ENCODE results near the gene LRRC27.

DNA sequence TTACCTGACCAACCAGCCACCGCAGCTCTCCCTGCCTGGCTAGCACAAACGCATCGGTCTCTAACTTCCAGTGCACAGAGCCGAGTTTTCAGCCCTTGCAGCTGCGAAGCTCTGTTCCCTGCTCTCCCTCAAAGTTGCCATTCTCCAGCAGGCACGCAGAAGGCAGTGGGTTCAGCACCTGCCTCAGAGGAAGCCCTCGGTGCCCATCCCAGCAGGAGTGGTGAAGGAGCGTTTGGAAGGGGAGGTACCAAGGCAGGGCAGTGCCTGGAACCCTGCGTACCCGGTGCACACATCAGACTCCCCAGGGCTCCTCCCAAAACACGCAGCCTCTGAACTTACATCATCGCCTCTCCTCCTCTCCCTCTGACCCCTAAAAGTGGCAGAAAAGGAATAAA, 22.5 kb upstream of the LRRC27 start:
- TF ChIP-seq, protein P1, sequence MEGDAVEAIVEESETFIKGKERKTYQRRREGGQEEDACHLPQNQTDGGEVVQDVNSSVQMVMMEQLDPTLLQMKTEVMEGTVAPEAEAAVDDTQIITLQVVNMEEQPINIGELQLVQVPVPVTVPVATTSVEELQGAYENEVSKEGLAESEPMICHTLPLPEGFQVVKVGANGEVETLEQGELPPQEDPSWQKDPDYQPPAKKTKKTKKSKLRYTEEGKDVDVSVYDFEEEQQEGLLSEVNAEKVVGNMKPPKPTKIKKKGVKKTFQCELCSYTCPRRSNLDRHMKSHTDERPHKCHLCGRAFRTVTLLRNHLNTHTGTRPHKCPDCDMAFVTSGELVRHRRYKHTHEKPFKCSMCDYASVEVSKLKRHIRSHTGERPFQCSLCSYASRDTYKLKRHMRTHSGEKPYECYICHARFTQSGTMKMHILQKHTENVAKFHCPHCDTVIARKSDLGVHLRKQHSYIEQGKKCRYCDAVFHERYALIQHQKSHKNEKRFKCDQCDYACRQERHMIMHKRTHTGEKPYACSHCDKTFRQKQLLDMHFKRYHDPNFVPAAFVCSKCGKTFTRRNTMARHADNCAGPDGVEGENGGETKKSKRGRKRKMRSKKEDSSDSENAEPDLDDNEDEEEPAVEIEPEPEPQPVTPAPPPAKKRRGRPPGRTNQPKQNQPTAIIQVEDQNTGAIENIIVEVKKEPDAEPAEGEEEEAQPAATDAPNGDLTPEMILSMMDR (IDR thresholded peaks at IDR 0.05): no peak
- no peak for TF ChIP-seq POLR2A (IDR thresholded peaks at IDR 0.05)

Measured in esophagus squamous epithelium (tissue), 4 donors.